Mammary epithelial cell (primary cell): Measurements from ENCODE around the gene TKT.

Experiments
- CTCF ChIP-seq, 2 donors: IDR thresholded peaks in 1 of 2; conservative IDR thresholded peaks in 1 of 2; 2 replicates each; pipeline ENCODE4 v1.5.1; 2011 to 2012; ENCODE audit warnings: inconsistent platforms in 2 of 2, low read length in 2 of 2, mild to moderate bottlenecking in 2 of 2, control low read depth in 1 of 2, low read depth in 1 of 2; ENCODE audit not compliant: insufficient read depth in 1 of 2; ENCODE audit errors: extremely low read depth in 1 of 2
- EZH2 ChIP-seq: IDR thresholded peaks from 2 replicates; pipeline ENCODE4 v1.6.1; 2012; ENCODE audit warnings: low read length, inconsistent platforms, borderline replicate concordance

GRCh38 chr3:53181528-53181927 lies 74.3 kb downstream of the TKT start:
- TF ChIP-seq CTCF (conservative IDR thresholded peaks at IDR 0.05 in 1 of 2, IDR thresholded peaks at IDR 0.05 in 1 of 2; ENCODE audit: extremely low read depth in 1 of 2, insufficient read depth in 1 of 2, low read depth in 1 of 2, low read length in 2 of 2) (no peak), EZH2 (no peak)
